WTC11 (cell line): ENCODE results near the gene PPM1A.

Source experiments
- CREB1 ChIP-seq: sonication (generic); formaldehyde crosslinking; IDR thresholded peaks from 2 replicates; pipeline ENCODE4 v1.8.0; 2023; ENCODE audit warnings: mild to moderate bottlenecking, missing genetic modification reagents
- ELF4 ChIP-seq: sonication (generic); formaldehyde crosslinking; IDR thresholded peaks from 2 replicates; pipeline ENCODE4 v1.8.1; 2022; ENCODE audit warnings: low read depth, mild to moderate bottlenecking, moderate library complexity, missing genetic modification reagents
- JUN ChIP-seq: sonication (generic); formaldehyde crosslinking; IDR thresholded peaks from 2 replicates; pipeline ENCODE4 v1.8.0; 2023; ENCODE audit warnings: mild to moderate bottlenecking, missing genetic modification reagents
- MYBL2 ChIP-seq: sonication (generic); formaldehyde crosslinking; IDR thresholded peaks from 2 replicates; pipeline ENCODE4 v1.8.1; 2023; ENCODE audit warnings: mild to moderate bottlenecking, moderate library complexity, missing genetic modification reagents
- TCF7 ChIP-seq: sonication (generic); formaldehyde crosslinking; IDR thresholded peaks from 2 replicates; pipeline ENCODE4 v1.8.0; 2022; ENCODE audit warnings: mild to moderate bottlenecking, low read depth, missing genetic modification reagents, moderate library complexity
- TEAD1 ChIP-seq: sonication (generic); formaldehyde crosslinking; IDR thresholded peaks from 2 replicates; pipeline ENCODE4 v1.8.0; 2022; ENCODE audit warnings: mild to moderate bottlenecking, missing genetic modification reagents
- ZNF263 ChIP-seq: sonication (generic); formaldehyde crosslinking; IDR thresholded peaks from 2 replicates; pipeline ENCODE4 v1.8.1; 2022; ENCODE audit warnings: low read depth, mild to moderate bottlenecking, moderate library complexity, missing genetic modification reagents
- ZNF416 ChIP-seq: fragments of 250-450 bp; sonication (Bioruptor Pico); IDR thresholded peaks from 2 replicates; pipeline ENCODE4 v1.9.0; 2021; ENCODE audit warnings: mild to moderate bottlenecking, inconsistent platforms
- TF ChIP-seq, protein P1 (sequence below): fragments of 200-600 bp; IDR thresholded peaks from 2 replicates; pipeline ENCODE4 v1.8.0; 2022; ENCODE audit warnings: antibody characterized with exemption
- TF ChIP-seq, protein P2 (sequence below): sonication (generic); formaldehyde crosslinking; IDR thresholded peaks from 2 replicates; pipeline ENCODE4 v1.8.0; 2022; ENCODE audit warnings: mild to moderate bottlenecking, missing genetic modification reagents
- TF ChIP-seq, protein P3 (sequence below): fragments of 250-450 bp; sonication (Bioruptor Pico); IDR thresholded peaks from 2 replicates; pipeline ENCODE4 v1.9.0; 2021; ENCODE audit warnings: mild to moderate bottlenecking

DNA sequence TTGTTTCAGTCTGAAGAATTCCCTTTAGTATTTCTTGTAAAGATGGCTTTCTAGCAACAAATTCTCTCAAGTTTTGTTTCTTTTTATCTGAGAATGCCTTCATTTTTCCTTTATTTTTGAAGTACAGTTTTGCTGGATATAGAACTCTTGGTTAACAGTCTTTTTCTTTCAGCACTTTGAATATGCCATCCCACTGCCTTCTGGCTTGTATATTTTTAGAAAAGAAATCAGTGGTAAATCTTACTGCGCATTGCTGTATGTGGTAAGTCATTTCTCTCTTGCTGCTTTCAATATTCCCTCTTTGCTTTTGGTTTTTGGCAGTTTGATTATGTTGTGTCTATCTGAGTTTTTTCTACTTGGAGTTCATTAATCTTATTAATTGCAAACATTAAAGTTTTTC is 16.8 kb upstream of the PPM1A start:
- TF ChIP-seq, protein P1, sequence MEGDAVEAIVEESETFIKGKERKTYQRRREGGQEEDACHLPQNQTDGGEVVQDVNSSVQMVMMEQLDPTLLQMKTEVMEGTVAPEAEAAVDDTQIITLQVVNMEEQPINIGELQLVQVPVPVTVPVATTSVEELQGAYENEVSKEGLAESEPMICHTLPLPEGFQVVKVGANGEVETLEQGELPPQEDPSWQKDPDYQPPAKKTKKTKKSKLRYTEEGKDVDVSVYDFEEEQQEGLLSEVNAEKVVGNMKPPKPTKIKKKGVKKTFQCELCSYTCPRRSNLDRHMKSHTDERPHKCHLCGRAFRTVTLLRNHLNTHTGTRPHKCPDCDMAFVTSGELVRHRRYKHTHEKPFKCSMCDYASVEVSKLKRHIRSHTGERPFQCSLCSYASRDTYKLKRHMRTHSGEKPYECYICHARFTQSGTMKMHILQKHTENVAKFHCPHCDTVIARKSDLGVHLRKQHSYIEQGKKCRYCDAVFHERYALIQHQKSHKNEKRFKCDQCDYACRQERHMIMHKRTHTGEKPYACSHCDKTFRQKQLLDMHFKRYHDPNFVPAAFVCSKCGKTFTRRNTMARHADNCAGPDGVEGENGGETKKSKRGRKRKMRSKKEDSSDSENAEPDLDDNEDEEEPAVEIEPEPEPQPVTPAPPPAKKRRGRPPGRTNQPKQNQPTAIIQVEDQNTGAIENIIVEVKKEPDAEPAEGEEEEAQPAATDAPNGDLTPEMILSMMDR: no peak
- TF ChIP-seq MYBL2 (CRISPR knock-in tag) (no peak), ZNF416 (CRISPR knock-in tag) (no peak), ZNF263 (CRISPR knock-in tag) (no peak), TEAD1 (CRISPR knock-in tag) (no peak), CREB1 (no peak), JUN (no peak), TCF7 (CRISPR knock-in tag) (no peak), ELF4 (no peak)
- TF ChIP-seq, protein P2, sequence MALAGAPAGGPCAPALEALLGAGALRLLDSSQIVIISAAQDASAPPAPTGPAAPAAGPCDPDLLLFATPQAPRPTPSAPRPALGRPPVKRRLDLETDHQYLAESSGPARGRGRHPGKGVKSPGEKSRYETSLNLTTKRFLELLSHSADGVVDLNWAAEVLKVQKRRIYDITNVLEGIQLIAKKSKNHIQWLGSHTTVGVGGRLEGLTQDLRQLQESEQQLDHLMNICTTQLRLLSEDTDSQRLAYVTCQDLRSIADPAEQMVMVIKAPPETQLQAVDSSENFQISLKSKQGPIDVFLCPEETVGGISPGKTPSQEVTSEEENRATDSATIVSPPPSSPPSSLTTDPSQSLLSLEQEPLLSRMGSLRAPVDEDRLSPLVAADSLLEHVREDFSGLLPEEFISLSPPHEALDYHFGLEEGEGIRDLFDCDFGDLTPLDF (CRISPR knock-in tag): no peak
- TF ChIP-seq, protein P3, sequence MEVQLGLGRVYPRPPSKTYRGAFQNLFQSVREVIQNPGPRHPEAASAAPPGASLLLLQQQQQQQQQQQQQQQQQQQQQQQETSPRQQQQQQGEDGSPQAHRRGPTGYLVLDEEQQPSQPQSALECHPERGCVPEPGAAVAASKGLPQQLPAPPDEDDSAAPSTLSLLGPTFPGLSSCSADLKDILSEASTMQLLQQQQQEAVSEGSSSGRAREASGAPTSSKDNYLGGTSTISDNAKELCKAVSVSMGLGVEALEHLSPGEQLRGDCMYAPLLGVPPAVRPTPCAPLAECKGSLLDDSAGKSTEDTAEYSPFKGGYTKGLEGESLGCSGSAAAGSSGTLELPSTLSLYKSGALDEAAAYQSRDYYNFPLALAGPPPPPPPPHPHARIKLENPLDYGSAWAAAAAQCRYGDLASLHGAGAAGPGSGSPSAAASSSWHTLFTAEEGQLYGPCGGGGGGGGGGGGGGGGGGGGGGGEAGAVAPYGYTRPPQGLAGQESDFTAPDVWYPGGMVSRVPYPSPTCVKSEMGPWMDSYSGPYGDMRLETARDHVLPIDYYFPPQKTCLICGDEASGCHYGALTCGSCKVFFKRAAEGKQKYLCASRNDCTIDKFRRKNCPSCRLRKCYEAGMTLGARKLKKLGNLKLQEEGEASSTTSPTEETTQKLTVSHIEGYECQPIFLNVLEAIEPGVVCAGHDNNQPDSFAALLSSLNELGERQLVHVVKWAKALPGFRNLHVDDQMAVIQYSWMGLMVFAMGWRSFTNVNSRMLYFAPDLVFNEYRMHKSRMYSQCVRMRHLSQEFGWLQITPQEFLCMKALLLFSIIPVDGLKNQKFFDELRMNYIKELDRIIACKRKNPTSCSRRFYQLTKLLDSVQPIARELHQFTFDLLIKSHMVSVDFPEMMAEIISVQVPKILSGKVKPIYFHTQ (CRISPR knock-in tag): no peak
